M059J (cell line): ENCODE measurements around the gene CTXND2. TPM values are rescaled to one million over a fixed set of nuclear protein-coding genes. Genes with fewer than 3 reads are reported as not detected.

Source experiments
- DNase-seq: peaks from one replicate; pipeline ENCODE4 v3.0.0-alpha.2; 2012; ENCODE audit warnings: low read depth
- total RNA-seq: library from RNA; depleted of rRNA; stranded (reverse); fragments of >200 nt; shearing (Covaris generic); gene quantifications from 2 replicates; pipeline ENCODE4 v1.2.3, GENCODE V29; 2014; rRNA removed

CTXND2 gene
- total RNA-seq, 1 experiment from 2014 or later = not detected

DNA sequence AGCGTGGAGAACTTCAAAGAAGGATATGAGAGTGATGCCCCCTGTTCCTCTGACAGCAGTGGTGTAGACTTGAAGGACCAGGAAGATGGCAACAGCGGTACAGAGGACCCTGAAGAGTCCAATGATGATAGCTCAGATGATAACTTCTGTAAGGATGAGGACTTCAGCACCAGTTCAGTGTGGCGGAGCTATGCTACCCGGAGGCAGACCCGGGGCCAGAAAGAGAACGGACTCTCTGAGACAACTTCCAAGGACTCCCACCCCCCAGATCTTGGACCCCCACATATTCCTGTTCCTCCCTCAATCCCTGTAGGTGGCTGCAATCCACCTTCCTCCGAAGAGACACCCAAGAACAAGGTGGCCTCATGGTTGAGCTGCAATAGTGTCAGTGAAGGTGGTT, 73.7 kb downstream of the CTXND2 start:
- no peak for DNase-seq

DNA sequence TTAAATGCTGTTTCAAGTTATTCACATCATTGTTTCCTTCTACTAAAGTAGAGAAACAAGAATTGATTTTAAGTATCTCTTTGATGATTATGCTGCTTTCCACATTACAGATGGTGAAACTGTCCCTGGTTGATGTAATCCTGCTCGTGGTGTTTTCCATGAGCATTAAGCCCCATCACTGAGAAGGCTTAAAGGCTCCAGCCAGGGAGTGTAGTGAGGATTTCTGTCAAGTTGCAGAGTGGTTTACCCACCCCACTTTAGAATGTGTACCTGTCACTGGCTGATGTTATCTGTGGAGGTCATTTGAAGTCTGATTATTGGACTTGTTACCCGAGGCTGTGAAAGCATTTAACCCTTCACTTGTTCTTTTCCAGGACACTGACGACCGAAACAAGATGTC, 74.8 kb downstream of the CTXND2 start:
- no peak for DNase-seq

Other genes starting within 250 kb of the CTXND2 start
- 16.9 and 29.9 TPM in 2 replicates for gene GOLPH3L, start 190.0 kb upstream of the CTXND2 start, total RNA-seq
- gene HORMAD1, start 166.2 kb upstream of the CTXND2 start, total RNA-seq = not detected in 2 replicates
- gene CTSS, start 121.4 kb upstream of the CTXND2 start, total RNA-seq = 26.7 and 69.1 TPM in 2 replicates
- gene CTSK, start 78.9 kb upstream of the CTXND2 start, total RNA-seq = 1.7 and 2.1 TPM in 2 replicates
- gene ARNT, start 10.5 kb upstream of the CTXND2 start, total RNA-seq = 30.2 and 38.7 TPM in 2 replicates
- 27.8 and 31.6 TPM in 2 replicates for gene SETDB1, start 39.2 kb downstream of the CTXND2 start, total RNA-seq
- 156 and 178 TPM in 2 replicates for gene CERS2, start 87.7 kb downstream of the CTXND2 start, total RNA-seq
- gene ANXA9, start 95.2 kb downstream of the CTXND2 start, total RNA-seq = 0.25 TPM in 1 of 2 replicates, not detected in the other
- gene MINDY1, start 119.8 kb downstream of the CTXND2 start, total RNA-seq = 7.0 and 8.9 TPM in 2 replicates
- gene PRUNE1, start 121.3 kb downstream of the CTXND2 start, total RNA-seq = 21.4 and 26.6 TPM in 2 replicates
- gene BNIPL, start 149.4 kb downstream of the CTXND2 start, total RNA-seq = 0.10 and 0.17 TPM in 2 replicates
- 2.3 and 3.6 TPM in 2 replicates for gene C1orf56, start 160.6 kb downstream of the CTXND2 start, total RNA-seq
- 56.2 and 65.4 TPM in 2 replicates for gene CDC42SE1, start 172.5 kb downstream of the CTXND2 start, total RNA-seq
- 43.2 and 46.5 TPM in 2 replicates for gene MLLT11, start 173.3 kb downstream of the CTXND2 start, total RNA-seq
- gene GABPB2, start 183.6 kb downstream of the CTXND2 start, total RNA-seq = 6.2 and 11.4 TPM in 2 replicates